Uterus (tissue), 4 donors: ENCODE results near the gene SASH1. TPM values are rescaled to one million over a fixed set of nuclear protein-coding genes. Genes with fewer than 3 reads are reported as not detected.
A peak's percentile ranks its signal among the peaks of the same experiment; 100 is the strongest.

Source experiments
- DNase-seq, 2 donors: peaks; one replicate each; pipeline ENCODE4 v3.0.0-alpha.2; 2019 to 2020
- H3K27ac ChIP-seq, 2 donors: fragments of 200-600 bp; sonication (generic); 1 replicate in 1 of 2; 2 replicates in 1 of 2; pipeline ENCODE4 v1.5.1; 2016 to 2018
- H3K27me3 ChIP-seq, 2 donors: fragments of 200-600 bp; sonication (generic); one replicate each; pipeline ENCODE4 v1.5.1; 2018 to 2019; ENCODE audit warnings: control low read depth in 1 of 2
- H3K36me3 ChIP-seq, 2 donors: fragments of 200-600 bp; sonication (generic); one replicate each; pipeline ENCODE4 v1.5.1; 2019; ENCODE audit warnings: control low read depth in 1 of 2
- H3K4me1 ChIP-seq, 2 donors: fragments of 200-600 bp; sonication (generic); one replicate each; pipeline ENCODE4 v1.5.1; 2018 to 2019; ENCODE audit warnings: control low read depth in 1 of 2
- H3K4me3 ChIP-seq, 2 donors: fragments of 200-600 bp; sonication (generic); 1 replicate in 1 of 2; 2 replicates in 1 of 2; pipeline ENCODE4 v1.5.1; 2018 to 2019; ENCODE audit warnings: mild to moderate bottlenecking in 1 of 2
- H3K9me3 ChIP-seq, 2 donors: fragments of 200-600 bp; sonication (generic); one replicate each; pipeline ENCODE4 v1.5.1; 2019; ENCODE audit warnings: control low read depth in 1 of 2
- POLR2A ChIP-seq, 2 donors: fragments of 450-650 bp; IDR thresholded peaks; one replicate each; pipeline ENCODE4 v1.6.1; 2016; ENCODE audit warnings: antibody characterized with exemption in 2 of 2, mild to moderate bottlenecking in 1 of 2, moderate library complexity in 1 of 2
- intact Hi-C: fragments of 100-400 bp; cut with DNase I; formaldehyde crosslinking; loops from one replicate; pipeline ENCODE4 v1.15.1; 2023; ENCODE audit warnings: low total_unique reads
- total RNA-seq, 4 donors: library from RNA; depleted of rRNA in 3 of 4; stranded (reverse); fragments of >200 nt in 3 of 4; gene quantifications; one replicate each; pipeline versions ENCODE4 v1.1.0 to v1.2.4, GENCODE V29; 2014 to 2023
- TF ChIP-seq, protein P1 (sequence below), 4 experiments: fragments of 200-600 bp in 2 of 4; fragments of 450-650 bp in 2 of 4; sonication (generic) in 2 of 4; IDR thresholded peaks; one replicate each; pipeline ENCODE4 v1.5.1; 2016 to 2019; ENCODE audit warnings: antibody characterized with exemption in 4 of 4, mild to moderate bottlenecking in 2 of 4, moderate library complexity in 1 of 4
- donor health status: DM: yes; HTN: yes; CAD: no.

Gene SASH1
- total RNA-seq, 4 donors from 2014 or later, result 31.2 to 79.9 (median 54.3) TPM

DNA sequence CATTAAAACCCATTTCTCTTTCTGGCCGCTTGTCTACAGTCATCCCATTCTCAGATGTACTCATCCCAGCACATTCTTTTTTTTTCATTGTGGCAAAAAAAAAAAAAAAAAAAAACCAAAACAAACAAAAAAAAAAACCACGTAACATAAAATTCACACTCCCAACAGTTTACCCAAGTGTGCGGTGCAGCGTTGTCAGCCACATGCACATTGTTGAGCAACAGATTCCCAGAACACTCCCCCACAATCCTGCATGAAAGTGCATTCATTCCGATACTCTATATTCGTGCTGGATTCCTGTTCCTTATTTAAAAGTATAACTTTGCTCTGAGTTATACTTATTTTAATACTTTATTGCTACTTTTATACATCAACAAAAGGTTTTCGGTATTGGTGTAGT, 96.0 kb downstream of the SASH1 start:
- H3K4me3 ChIP-seq, result no peak overlapping the region
- H3K27me3 ChIP-seq, result no peaks in the 10 kb centered on the region
- H3K27ac ChIP-seq, result no peak overlapping the region
- no peaks in the 10 kb centered on the region for H3K36me3 ChIP-seq
- H3K9me3 ChIP-seq, result no peaks in the 10 kb centered on the region
- peaks cover 0 to 5% of the 10 kb centered on the region in 2 donors for H3K4me1 ChIP-seq
- intact Hi-C loops, result no loop called here
- peak in 1 of 2 donors; percentile 27 for DNase-seq
- no peak for TF ChIP-seq POLR2A (IDR thresholded peaks at IDR 0.05)
- TF ChIP-seq, protein P1, sequence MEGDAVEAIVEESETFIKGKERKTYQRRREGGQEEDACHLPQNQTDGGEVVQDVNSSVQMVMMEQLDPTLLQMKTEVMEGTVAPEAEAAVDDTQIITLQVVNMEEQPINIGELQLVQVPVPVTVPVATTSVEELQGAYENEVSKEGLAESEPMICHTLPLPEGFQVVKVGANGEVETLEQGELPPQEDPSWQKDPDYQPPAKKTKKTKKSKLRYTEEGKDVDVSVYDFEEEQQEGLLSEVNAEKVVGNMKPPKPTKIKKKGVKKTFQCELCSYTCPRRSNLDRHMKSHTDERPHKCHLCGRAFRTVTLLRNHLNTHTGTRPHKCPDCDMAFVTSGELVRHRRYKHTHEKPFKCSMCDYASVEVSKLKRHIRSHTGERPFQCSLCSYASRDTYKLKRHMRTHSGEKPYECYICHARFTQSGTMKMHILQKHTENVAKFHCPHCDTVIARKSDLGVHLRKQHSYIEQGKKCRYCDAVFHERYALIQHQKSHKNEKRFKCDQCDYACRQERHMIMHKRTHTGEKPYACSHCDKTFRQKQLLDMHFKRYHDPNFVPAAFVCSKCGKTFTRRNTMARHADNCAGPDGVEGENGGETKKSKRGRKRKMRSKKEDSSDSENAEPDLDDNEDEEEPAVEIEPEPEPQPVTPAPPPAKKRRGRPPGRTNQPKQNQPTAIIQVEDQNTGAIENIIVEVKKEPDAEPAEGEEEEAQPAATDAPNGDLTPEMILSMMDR (IDR thresholded peaks at IDR 0.05), result no peak

DNA sequence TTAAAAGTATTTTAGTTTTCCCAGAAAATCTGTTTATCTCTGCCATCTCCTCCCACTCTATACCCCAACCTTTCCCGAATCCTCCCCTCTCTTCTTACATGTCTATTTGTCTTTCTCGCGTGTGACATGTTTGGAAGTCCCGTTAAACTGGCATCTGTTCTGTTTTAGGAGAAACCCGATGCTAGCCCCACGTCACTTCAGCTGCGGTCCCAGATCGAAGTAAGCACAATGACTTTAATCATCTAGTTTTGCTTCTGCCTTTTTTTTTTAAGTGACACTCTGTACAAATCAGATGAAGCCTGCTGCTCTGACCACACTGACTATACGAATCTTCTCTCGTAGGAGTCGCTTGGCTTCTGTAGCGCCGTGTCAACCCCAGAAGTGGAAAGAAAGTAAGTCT, 97.4 kb downstream of the SASH1 start:
- Histone ChIP-seq H3K4me3 (no peak overlapping the region), H3K27ac (peak overlapping the region in 1 of 2 donors; percentile 81), H3K27me3 (no peaks in the 10 kb centered on the region), H3K4me1 (peaks cover 0 to 5% of the 10 kb centered on the region in 2 donors), H3K9me3 (no peaks in the 10 kb centered on the region), H3K36me3 (no peaks in the 10 kb centered on the region)
- DNase-seq, result no peak
- intact Hi-C loops, result no loop called here
- TF ChIP-seq POLR2A (IDR thresholded peaks at IDR 0.05), result no peak
- TF ChIP-seq, protein P1 (IDR thresholded peaks at IDR 0.05), result no peak

DNA sequence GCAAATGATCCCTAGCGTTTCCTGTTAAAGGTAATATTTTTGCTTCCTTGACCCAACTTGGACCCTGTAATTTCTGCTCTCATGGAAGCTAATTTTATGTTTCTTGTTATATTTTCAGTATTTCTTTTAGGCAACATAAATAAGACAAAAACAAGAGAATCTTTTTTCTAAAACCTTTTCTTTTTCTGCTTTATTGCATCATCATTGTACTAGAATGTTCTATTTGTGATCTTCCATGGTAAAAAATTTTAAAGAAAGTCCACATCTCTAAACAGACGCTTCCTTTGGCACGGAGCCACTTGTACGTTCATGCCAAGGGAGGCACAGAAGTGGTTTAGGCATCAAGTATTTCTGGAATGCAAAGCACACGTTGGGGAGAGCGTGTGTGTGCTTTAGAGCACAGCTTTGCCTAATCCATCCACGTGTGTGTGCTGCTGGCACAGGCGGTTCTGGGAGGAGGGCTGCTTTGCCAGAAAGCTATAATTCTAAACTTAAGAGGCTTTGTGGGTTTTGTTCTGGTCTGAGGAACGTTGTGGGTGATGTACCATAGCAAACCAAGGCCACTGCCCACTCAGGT, 98.3 kb downstream of the SASH1 start:
- no peaks in the 10 kb centered on the region for H3K9me3 ChIP-seq
- intact Hi-C loops, result no loop called here
- peak; percentile 70 to 74 for DNase-seq
- H3K4me3 ChIP-seq, result no peak overlapping the region
- no peaks in the 10 kb centered on the region for H3K36me3 ChIP-seq
- H3K27ac ChIP-seq, result peak overlapping the region; percentile 44 to 81
- H3K27me3 ChIP-seq, result no peaks in the 10 kb centered on the region
- TF ChIP-seq POLR2A (IDR thresholded peaks at IDR 0.05), result no peak
- TF ChIP-seq, protein P1 (IDR thresholded peaks at IDR 0.05), result no peak
- peaks cover 0 to 5% of the 10 kb centered on the region in 2 donors for H3K4me1 ChIP-seq

DNA sequence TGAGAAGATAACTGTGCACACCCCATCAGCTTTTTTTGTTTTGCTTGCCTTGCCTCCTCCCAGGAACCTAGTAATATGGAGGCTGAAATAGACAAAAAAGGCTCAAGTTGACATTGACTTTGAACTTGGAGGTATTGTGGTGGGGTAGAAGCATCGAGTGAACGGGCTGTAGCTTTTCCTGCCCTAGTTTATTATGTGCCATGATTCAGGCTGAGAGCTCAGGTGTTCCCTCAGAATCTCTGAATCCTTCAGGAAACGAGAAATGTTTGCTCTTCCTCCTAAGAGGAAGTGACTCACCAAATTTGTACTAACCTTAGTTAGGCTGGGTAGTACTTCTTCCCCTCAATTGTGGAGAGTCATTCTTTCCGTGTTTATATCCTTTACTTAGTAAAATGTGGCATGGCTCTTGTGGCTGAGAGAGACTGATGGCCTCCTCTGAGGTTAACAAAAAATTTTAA, 98.8 kb downstream of the SASH1 start:
- no peaks in the 10 kb centered on the region for H3K36me3 ChIP-seq
- peak overlapping the region; percentile 44 to 81 for H3K27ac ChIP-seq
- no peak for DNase-seq
- H3K4me1 ChIP-seq, result peaks cover 0 to 5% of the 10 kb centered on the region in 2 donors
- no peak overlapping the region for H3K4me3 ChIP-seq
- TF ChIP-seq, protein P1 (IDR thresholded peaks at IDR 0.05), result no peak
- no peak for TF ChIP-seq POLR2A (IDR thresholded peaks at IDR 0.05)
- no peaks in the 10 kb centered on the region for H3K27me3 ChIP-seq
- intact Hi-C loops, result no loop called here
- no peaks in the 10 kb centered on the region for H3K9me3 ChIP-seq

DNA sequence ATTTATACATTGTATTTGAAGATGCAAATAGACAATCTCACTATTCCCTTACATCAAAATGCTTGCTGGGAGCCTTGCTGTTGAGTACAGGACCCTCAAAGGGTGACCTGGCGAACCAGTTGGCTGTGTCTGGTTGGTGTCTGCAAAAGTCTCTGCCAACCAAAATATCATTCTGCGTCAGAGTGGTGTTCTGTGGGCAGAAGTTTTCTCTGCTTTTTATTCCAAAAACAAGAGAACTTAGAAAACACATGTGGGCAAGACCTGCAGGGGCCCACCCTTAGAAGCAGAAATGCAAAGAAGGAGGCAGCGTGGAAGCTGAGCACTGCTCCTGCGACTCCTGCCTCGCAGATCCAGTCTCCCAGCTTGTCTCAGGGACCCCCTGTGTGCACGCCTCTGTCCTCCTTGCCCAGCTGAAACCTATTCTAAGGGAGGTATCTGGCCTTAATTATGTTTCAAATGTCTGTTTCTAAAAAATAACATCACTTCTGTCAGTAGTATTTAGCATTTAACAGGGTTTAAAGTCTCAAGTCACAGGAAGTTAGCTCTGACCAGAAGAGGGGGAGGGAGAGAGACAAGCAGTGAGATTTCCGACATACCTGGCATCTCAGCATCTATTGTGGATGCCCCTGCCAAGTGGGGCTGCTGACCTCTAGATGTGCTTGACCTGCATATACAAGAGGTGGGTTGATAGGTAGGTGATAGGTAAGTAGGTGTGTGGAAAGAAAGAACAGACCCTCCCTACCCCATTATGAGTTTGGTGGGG, 101.3 kb downstream of the SASH1 start:
- Histone ChIP-seq H3K4me3 (no peak overlapping the region), H3K9me3 (no peaks in the 10 kb centered on the region), H3K27me3 (no peaks in the 10 kb centered on the region), H3K27ac (no peak overlapping the region), H3K4me1 (peaks cover 0 to 5% of the 10 kb centered on the region in 2 donors), H3K36me3 (no peaks in the 10 kb centered on the region)
- intact Hi-C loops, result no loop called here
- no peak for TF ChIP-seq POLR2A (IDR thresholded peaks at IDR 0.05)
- no peak for DNase-seq
